Neural cell (in vitro differentiated cells): Measurements from ENCODE around the gene FZR1. TPM values are rescaled to one million over a fixed set of nuclear protein-coding genes. Genes with fewer than 3 reads are reported as not detected.

ENCODE experiments used
- H2AFZ ChIP-seq: fragments of 200-600, 300-800 bp; sonication (generic), shearing (Covaris generic); 2 replicates; pipeline ENCODE4 v1.6.0; 2014; ENCODE audit warnings: low read depth, mild to moderate bottlenecking, antibody characterized with exemption, low read length, moderate library complexity
- H3F3A ChIP-seq: fragments of 200-600 bp; shearing (Covaris generic); 2 replicates; pipeline ENCODE4 v1.6.1; 2016; ENCODE audit warnings: mild to moderate bottlenecking, moderate library complexity, mixed read lengths, antibody characterized with exemption, low read length; ENCODE audit not compliant: insufficient read depth, poor library complexity, severe bottlenecking
- H3K27ac ChIP-seq: fragments of 200-600, 300-800 bp; sonication (generic), shearing (Covaris generic); 2 replicates; pipeline ENCODE4 v1.5.1; 2014; ENCODE audit warnings: mild to moderate bottlenecking, low read length, moderate library complexity
- H3K27me3 ChIP-seq: fragments of 300-800, 200-600 bp; sonication (generic), shearing (Covaris generic); 2 replicates; pipeline ENCODE4 v1.6.0; 2014; ENCODE audit warnings: mild to moderate bottlenecking, low read depth, low read length, moderate library complexity; ENCODE audit not compliant: insufficient read depth
- H3K36me3 ChIP-seq: fragments of 300-800, 200-600 bp; sonication (generic), shearing (Covaris generic); 2 replicates; pipeline ENCODE4 v1.5.1; 2014; ENCODE audit warnings: mild to moderate bottlenecking, antibody characterized with exemption, low read length, moderate library complexity; ENCODE audit not compliant: insufficient read depth
- H3K4me2 ChIP-seq: fragments of 300-800, 200-600 bp; sonication (generic), shearing (Covaris generic); 2 replicates; pipeline ENCODE4 v1.6.0; 2014; ENCODE audit warnings: mild to moderate bottlenecking, low read length
- H3K4me3 ChIP-seq: fragments of 300-800, 200-600 bp; sonication (generic), shearing (Covaris generic); 2 replicates; pipeline ENCODE4 v1.5.1; 2014; ENCODE audit warnings: mild to moderate bottlenecking, low read length, moderate library complexity
- H3K79me2 ChIP-seq: fragments of 200-600 bp; shearing (Covaris generic); replicated peaks from 2 replicates; pipeline ENCODE4 v1.6.0; 2014; ENCODE audit warnings: mild to moderate bottlenecking, low read length, moderate library complexity; ENCODE audit not compliant: insufficient read depth
- H3K9ac ChIP-seq: fragments of 300-800, 200-600 bp; sonication (generic), shearing (Covaris generic); 2 replicates; pipeline ENCODE4 v1.6.1; 2016; ENCODE audit warnings: mild to moderate bottlenecking, low read length, mixed read lengths
- H3K9me2 ChIP-seq: fragments of 200-600 bp; shearing (Covaris generic); 2 replicates; pipeline ENCODE4 v1.6.1; 2016; ENCODE audit warnings: mild to moderate bottlenecking, low read length, mixed read lengths; ENCODE audit not compliant: insufficient read depth
- H3K9me3 ChIP-seq: fragments of 200-600, 300-800 bp; sonication (generic), shearing (Covaris generic); 2 replicates; pipeline ENCODE4 v1.6.1; 2016; ENCODE audit warnings: mild to moderate bottlenecking, mixed run types, low read length, moderate library complexity, mixed read lengths
- H4K20me1 ChIP-seq: fragments of 200-600 bp; shearing (Covaris generic); 2 replicates; pipeline ENCODE4 v1.6.1; 2016; ENCODE audit warnings: mild to moderate bottlenecking, mixed run types; ENCODE audit not compliant: insufficient read depth
- CTCF ChIP-seq: fragments of 450-650 bp; IDR thresholded peaks from 2 replicates; pipeline ENCODE4 v1.5.1; 2014; ENCODE audit warnings: antibody characterized with exemption, mild to moderate bottlenecking, moderate library complexity; ENCODE audit not compliant: poor library complexity, severe bottlenecking
- EP300 ChIP-seq: fragments of 450-650 bp; conservative IDR thresholded peaks from 2 replicates; pipeline ENCODE4 v1.6.1; 2014; ENCODE audit warnings: antibody characterized with exemption, mild to moderate bottlenecking, moderate library complexity; ENCODE audit not compliant: poor library complexity, severe bottlenecking
- EZH2 ChIP-seq: fragments of 200-600, 300-800 bp; shearing (Covaris generic), sonication (generic); IDR thresholded peaks from 2 replicates; pipeline ENCODE4 v1.6.1; 2014; ENCODE audit warnings: antibody characterized with exemption, low read length, borderline replicate concordance, mild to moderate bottlenecking; ENCODE audit not compliant: insufficient read depth, poor library complexity, severe bottlenecking
- MXI1 ChIP-seq: fragments of 450-650 bp; conservative IDR thresholded peaks from 2 replicates; pipeline ENCODE4 v1.6.1; 2014; ENCODE audit warnings: antibody characterized with exemption, mild to moderate bottlenecking; ENCODE audit not compliant: poor library complexity, severe bottlenecking
- POLR2AphosphoS5 ChIP-seq: IDR thresholded peaks from 2 replicates; pipeline ENCODE4 v1.6.1; 2012
- RAD21 ChIP-seq: fragments of 450-650 bp; conservative IDR thresholded peaks from 2 replicates; pipeline ENCODE4 v1.6.1; 2014; ENCODE audit warnings: antibody characterized with exemption, mild to moderate bottlenecking, moderate library complexity
- REST ChIP-seq: IDR thresholded peaks from 2 replicates; pipeline ENCODE4 v1.6.1; 2012; ENCODE audit warnings: borderline replicate concordance
- SMC3 ChIP-seq: fragments of 450-650 bp; conservative IDR thresholded peaks from 2 replicates; pipeline ENCODE4 v1.6.1; 2014; ENCODE audit warnings: antibody characterized with exemption, mild to moderate bottlenecking, moderate library complexity; ENCODE audit not compliant: poor library complexity
- TAF1 ChIP-seq: IDR thresholded peaks from 2 replicates; pipeline ENCODE4 v1.6.1; 2012; ENCODE audit warnings: low read depth
- polyA plus RNA-seq: library from polyadenylated mRNA; depleted of rRNA; stranded (reverse); fragments of >200 nt; gene quantifications from 2 replicates; pipeline ENCODE4 v1.2.3, GENCODE V29; 2014

FZR1 gene
- polyA plus RNA-seq, 1 donor from 2014 or later: 55.7 TPM

- H3K27ac ChIP-seq: no peak overlapping the region
- no peaks in the 10 kb centered on the region for H3K79me2 ChIP-seq
- TF ChIP-seq CTCF: no peak
- TF ChIP-seq REST: no peak
- TF ChIP-seq TAF1: no peak
- no peak for TF ChIP-seq SMC3
- no peak for TF ChIP-seq MXI1
- TF ChIP-seq EZH2: no peak
- TF ChIP-seq POLR2AphosphoS5: no peak
- TF ChIP-seq EP300: no peak
- no peak for TF ChIP-seq RAD21
- H3K4me3 ChIP-seq: no peak overlapping the region
- H3K9ac ChIP-seq: no peak overlapping the region
- H3K9me3 ChIP-seq: no peaks in the 10 kb centered on the region
- H3K9me2 ChIP-seq: no peaks in the 10 kb centered on the region
- H4K20me1 ChIP-seq: no peaks in the 10 kb centered on the region
- no peaks in the 10 kb centered on the region for H3K27me3 ChIP-seq
- no peaks in the 10 kb centered on the region for H3F3A ChIP-seq
- no peak overlapping the region for H3K4me2 ChIP-seq
- H2AFZ ChIP-seq: no peak overlapping the region
- no peaks in the 10 kb centered on the region for H3K36me3 ChIP-seq
Observed at GRCh38 chr19:3533563-3534216, 27.6 kb downstream of the FZR1 start.

GRCh38 chr19:3534375-3535234 lies 28.5 kb downstream of the FZR1 start:
- Histone ChIP-seq H4K20me1 (no peaks in the 10 kb centered on the region), H3K27ac (no peak overlapping the region), H3K9me3 (no peaks in the 10 kb centered on the region), H2AFZ (no peak overlapping the region), H3K4me2 (no peak overlapping the region), H3K9me2 (no peaks in the 10 kb centered on the region), H3K9ac (no peak overlapping the region), H3K27me3 (no peaks in the 10 kb centered on the region), H3K36me3 (no peaks in the 10 kb centered on the region), H3K79me2 (no peaks in the 10 kb centered on the region), H3F3A (no peaks in the 10 kb centered on the region), H3K4me3 (no peak overlapping the region)
- TF ChIP-seq CTCF (no peak), REST (no peak), EP300 (no peak), MXI1 (no peak), TAF1 (no peak), RAD21 (no peak), POLR2AphosphoS5 (no peak), EZH2 (no peak), SMC3 (no peak)
